NOMO-1 (cell line): ENCODE measurements around the gene JARID2.
A peak's percentile ranks its signal among the peaks of the same experiment; 100 is the strongest.
"Not testable (repeated sequence)": the region's sequence is repeated elsewhere in the genome, so short reads cannot be mapped to it uniquely, and the experiment has no call there.

ENCODE experiments used
- DNase-seq, 2 experiments: peaks; one replicate each; lab custom pipeline; 2025; ENCODE audit not compliant: unreplicated experiment in 2 of 2; lab: John Stamatoyannopoulos, UW

The JARID2 gene

DNA sequence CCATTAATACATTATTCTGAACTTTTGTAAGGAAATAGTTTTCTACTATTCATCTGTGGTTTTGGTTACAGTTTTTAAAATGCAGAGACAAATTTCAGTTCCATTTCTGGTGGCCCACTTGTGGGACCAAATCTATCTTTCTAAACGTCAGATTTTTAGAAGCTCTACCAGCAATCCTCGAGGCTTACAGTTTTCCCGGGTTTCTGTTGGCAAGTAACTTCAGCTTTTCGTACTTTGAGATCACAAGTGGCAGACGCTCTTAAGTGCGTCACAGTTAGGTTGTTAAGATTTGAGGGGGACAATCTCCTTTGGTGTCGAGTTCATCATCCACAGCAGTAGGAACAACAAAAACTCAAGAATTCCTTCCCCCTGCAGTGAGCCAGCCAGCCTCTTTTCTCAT, 60.0 kb downstream of the JARID2 start:
- DNase-seq: no peak

DNA sequence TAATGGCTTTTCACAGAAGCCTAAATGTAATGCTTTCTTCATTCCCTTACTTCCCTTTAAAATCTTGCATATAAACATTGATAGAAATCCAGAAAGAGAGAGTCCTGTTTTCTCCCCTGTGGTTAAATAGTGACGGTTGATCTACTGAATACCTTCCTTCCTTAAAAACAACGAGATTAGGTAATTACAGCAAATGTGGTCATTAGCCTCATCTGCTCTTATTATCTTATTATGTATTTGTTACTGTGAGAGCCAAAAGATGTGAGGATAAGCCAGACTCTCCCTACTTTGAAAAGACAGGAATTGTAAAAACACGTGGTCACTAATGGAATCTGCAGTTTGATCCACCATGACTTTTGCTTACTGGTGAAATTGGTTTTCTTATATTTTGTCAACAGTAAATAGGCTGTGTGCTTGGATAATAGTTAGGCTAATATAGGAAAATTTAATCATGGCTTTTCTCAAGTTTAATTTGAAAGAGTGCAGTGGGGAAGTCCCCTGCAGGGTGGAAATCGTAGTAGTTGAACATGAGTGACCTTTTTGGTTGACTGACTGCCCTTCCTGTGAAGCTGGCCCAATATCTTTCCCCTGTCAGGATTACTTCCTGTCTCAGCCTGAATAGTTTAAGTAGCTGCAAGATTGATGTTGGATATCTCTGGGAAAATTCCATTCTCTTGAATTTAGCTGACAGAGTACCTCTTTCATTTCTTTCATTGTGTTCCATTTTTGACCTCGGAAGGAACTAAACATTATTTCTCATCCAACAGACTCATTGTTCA, 62.8 kb downstream of the JARID2 start:
- DNase-seq: peak in 1 of 2 experiments; percentile 68

DNA sequence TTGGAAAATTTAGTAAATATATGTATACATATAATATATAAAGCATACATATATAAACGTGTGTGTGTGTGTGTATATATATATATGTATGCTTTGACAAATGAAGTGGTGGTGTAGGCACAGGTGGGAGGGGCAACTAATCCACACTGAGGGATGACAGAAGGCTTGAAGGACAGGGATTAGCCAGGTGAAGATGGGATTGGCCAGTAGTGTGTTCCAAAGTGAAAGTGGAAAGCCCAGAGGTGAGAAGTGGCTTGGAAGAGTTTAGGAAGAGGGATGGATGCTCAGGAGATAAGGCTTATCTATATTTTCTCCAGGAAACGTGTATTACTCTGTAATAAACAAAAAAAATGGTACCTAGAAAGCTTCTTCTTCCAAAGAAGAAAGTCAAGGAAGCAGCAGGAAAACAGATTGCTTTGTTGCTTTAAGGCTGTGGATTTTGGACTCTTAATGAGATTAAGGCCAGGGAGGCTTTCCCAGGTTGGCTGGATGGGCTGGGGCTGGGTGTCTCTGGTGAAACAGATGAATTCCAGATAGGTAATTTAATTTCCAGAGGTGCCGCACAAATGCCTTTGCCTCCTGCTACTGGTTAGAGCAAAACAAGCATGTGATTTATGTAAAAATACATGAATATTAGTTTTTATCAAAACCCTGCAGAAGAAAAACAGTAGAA, 63.9 kb downstream of the JARID2 start:
- DNase-seq: no peak

DNA sequence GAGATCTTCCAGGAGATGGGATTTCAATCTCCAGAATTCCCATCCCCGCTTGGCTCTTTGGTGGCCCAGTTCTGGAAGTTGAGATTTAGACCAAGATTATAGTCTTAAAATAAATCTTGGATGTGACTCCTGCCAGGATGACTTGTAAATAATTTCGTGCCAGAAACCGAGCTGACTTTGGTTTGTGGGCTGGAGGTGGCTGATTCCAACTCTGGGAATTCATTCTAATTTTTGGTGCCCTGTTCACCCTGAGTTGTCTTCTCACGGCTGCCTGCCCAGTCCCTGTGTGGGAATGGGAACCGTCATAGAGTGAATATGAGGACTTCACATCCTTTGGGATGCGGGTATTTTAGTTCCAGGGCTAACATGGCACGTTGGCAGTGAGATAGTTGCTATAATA, 64.8 kb downstream of the JARID2 start:
- no peak for DNase-seq

DNA sequence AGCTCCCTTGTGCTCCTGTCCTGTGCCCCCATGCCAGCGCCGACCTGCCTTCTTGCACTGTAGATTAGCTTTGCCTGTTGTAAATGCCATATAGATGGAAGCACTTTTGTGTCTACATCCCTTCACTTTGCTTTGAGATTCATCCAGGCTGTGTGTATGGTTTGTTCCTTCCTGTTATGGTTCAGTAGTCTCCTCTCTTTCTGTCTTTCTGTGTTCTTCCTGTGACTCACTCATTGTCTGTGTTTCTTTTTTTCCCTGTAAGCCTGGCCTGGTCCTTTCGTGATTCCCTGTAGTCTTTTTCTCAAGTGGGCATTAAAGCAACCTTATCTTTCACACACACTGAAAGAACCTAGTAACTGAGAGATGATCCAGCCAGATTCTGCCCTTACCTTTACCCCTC, 66.6 kb downstream of the JARID2 start:
- no peak for DNase-seq

DNA sequence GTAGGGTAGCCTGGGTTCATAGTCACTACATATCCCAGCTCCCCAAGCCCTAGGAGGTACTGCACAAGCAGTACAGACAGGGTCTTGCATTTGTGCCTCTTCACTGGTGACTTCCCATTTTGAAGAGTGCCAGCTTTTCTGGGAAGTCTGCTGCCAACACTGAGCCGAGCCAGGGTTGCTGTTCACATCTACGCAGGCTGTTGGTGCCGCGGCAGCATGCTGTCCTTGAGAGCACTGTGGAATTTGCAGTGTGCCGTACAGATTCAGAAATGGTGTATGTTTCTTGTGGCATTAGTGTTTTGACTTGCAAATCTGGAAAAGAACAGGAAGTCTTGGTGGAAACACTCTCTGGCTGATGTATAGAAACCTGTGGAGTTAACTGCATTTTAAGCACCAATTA, 67.5 kb downstream of the JARID2 start:
- no peak for DNase-seq

DNA sequence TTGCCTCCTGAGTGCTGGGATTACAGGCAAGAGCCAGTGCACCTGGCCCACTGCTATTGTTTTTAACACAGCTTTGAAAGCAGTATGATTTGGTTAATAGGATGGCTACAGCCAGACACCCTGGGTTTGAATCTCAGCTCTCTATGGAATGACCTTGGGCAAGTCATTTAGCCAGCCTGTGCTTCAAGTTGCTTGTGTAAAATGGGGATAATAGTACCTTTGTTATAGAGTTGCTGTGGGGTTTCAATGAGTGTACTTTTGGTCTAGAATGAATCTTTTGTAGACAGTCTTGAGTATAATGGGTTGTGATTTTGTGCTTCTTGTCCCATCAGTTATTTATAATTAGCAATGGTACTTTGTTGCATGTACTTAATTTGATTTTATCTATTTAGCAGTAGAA, 70.9 kb downstream of the JARID2 start:
- no peak for DNase-seq

DNA sequence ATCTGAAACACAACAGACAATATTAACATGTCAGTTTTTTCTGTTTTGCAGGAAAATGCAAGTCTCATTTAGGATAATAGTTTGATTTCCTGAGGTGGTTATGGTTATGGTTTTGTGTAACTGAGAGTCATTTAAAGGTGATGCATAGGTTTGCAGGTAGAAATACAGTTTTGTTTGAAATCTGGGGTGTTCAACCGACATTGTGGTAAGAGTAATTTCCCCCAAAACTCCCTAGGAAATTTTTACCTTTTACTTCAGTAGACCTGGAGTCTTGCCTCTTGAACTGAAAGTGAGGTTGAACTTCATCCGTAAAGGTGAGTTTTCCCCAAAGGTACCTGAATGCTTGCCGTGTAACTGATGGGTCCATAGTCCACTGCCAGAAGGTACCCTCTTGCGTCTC, 71.4 kb downstream of the JARID2 start:
- no peak for DNase-seq

DNA sequence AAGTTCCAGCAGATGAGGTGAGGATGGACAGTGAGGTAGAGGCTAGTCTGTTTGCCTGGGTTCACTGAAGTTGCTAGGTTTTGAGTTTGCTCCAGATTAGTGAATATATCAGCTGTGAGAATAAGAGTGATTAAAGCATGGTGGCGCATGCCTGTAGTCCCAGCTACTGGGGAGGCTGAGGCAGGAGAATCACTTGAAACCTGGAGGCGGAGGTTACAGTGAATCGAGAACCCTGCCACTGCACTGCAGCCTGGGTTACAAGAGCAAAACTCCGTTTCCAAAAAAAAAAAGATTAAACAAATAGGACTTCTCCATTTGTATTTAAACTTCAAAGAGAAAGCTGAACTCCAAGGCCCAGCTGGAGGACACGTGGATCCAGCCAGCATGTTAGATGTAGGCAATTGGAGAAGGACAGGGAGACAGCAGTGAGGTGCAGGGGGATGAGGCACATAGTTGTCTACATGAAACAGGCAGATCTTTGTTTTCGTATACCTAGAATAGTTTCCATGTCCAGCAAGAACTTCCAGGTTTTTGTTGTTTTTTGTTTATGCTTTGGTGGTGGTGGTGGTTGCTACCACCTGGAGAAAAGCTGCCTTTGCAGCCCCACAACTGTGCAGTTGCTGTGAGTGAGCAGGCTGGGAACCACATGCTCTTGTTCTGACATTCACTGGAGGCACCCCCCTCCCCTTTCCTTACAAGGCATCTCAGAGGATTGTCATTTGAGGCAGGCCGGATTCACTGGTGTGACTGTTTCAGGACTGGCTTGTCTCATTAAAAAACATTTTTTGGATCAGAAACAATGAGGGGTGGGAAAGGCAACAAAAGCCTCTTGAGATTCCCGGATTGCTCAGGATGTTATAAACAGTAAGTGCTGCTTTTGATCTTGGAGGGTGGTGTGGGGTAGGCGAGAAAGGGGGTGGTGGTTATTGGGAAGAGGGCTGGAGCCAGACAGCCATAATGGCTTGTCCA, 72.3 kb downstream of the JARID2 start:
- DNase-seq: no peak

DNA sequence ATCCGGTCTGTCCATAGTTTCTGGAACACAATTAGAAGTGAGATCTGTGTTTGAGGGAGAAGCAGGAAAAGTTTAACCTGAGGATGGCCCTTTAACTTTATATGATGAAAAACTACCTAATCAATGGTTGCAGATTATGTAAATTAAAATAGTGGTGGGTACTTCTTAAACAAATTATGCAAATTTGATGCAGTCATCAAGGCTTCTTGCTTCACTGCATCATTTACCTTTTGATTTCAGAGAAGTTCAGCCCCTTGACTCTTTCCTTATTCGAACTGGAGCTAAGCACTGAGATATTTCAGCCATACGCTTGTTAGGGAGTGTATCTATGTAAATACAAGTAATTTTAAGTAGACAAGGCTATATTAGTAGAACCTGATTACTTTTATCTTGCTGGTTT, 73.8 kb downstream of the JARID2 start:
- no peak for DNase-seq

DNA sequence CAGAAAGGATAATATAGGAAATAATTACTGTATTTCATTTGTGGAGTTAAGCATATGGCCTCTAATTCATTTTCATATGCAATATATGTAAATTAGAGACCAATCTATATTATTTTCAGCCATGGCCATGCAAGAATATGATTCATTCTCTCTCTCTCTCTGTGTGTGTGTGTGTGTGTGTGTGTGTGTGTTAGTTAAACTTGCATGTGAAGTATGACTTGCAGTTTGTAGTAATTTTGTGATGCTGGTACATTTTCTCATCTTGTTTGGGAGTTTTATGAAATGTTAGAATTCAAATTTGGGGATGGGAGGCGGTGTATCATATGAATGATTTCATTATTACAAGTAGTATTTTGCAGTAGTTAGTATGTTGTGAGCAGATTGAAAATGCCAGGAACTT, 74.8 kb downstream of the JARID2 start:
- DNase-seq: no peak

DNA sequence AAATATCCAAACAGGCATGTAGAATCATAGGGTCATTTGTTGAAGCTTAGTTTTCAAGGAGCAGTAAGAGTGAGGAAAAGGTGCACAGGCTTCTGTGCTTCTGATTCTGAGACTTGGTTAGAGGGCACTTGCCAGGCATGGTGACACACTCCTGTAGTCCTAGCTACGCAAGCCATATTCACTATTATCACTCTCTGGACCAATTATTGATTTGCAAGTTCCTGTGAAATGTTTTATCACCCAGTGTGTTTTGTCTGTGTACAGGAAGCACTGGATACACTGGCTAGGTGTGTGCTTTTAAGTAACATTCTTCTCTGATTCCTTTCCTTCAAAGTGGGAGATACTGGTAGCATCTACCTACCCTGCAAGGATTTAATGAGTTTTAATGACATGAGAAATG, 76.3 kb downstream of the JARID2 start:
- no peak for DNase-seq

DNA sequence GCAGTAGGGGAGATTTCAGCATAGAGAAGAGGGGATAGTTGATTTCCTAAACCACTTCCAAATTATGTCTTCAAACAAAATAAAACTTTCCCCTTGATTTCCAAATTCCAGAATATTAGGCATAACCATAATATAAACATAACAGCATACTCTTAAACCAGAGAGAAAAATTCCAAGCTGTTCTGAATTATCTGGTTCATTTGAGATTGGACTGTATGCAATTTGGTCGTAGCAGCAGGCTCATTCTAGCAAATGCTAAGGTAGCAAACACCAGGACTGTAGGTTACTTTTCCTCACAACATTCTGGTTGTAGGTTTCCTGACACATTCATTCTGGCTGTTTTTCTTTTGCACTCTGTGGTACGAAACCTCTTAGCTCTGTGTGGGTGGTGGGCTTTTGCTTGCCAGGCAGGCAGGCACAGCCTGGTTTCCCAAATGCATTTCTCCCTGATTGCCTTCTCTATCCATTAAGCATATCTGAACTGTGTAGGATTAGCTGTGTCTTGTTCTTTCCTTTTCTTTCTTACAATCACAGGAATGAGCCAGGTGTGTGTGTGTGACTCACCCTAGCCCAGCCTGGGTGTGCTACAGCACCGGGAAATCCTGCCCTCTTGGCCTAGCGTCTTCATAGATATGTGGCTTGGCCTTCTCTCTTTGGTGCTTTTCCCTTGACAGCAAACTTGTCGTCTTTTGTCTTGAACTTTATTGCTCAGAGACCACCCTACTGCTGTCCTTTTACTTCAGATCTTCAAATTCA, 77.1 kb downstream of the JARID2 start:
- DNase-seq: no peak

DNA sequence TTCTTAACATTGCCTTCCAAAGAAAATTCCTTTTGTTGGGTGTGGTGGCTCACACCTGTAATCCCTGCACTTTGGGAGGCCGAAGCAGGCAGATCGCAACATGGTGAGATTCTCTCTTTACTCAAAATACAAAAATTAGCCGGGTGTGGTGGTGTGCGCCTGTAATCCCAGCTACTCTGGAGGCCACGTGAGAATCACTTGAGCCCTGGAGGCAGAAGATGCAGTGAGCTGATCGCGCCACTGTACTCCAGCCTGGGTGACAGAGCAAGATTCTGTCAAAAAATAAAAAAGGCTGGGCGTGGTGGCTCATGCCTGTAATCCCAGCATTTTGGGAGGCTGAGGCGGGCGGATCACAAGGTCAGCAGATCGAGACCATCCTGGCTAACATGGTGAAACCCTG, 77.7 kb downstream of the JARID2 start:
- not testable (repeated sequence) for DNase-seq

DNA sequence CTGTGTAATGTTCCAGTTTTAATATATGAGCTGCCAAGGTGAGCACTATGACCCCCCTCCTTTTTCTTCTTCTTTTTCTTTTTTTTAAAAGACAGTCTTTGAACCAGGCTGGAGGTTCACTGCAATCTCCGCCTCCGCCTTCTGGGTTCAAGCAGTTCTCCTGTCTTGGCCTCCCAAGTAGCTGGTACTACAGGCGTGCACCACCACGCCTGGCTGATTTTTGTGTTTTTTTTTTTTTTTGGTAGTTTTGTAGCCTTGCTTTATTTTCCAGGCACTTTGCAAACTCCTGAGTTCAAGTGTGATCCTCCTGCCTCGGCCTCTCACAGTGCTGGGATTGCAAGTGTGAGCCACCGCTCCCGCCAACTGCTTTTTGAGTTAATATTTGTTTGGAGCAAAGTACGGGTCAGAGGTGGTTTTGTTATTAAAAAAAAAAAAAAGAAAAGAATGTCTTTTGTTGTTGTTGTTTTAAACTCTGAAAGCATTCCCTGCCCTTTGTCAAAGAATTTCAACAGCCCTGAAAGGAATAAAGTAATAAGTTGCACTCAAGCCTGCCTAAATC, 78.6 kb downstream of the JARID2 start:
- no peak for DNase-seq

DNA sequence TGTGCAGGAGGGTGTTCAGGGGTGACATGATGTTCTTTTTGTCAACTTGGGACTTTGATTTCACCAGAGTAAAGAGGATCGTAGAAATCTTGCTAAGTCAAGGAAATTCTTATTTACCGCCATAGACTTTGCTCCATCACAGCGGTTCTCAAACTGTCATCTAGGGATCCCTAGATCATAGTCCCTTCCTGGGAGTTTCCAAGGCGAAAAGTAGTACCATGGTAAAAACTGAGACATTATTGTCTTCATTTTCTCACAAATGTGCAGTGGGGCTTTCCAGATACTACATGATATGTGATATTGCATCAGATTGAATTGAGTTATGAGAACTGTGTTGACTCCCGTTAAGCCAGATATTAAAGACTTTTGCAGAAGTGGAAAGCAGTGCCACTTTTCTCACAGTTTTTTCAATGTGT, 79.7 kb downstream of the JARID2 start:
- no peak for DNase-seq

DNA sequence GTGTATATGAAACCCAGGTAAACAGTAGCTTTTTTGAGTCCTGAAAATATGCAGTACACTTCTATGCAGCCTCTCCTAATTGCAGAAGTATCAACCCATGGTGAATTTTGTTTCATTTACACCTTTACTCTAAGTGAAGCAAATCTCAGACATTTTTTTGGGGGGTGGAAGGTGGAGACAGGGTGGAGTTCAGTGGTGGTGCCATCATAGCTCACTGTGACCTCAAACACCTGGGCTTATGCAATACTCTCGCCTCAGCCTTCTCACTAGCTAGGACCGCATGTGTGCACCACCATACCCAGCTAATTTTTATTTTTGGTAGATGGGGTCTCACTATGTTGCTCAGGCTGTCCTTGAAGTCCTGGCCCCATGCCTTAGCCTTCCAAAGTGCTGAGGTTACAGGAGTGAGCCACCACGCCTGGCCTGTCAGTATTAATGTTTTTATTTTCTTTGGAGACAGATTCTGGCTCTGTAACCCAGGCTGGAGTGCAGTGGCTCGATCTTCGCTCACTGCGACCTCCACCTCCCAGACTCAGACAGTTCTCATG, 80.3 kb downstream of the JARID2 start:
- DNase-seq: no peak

DNA sequence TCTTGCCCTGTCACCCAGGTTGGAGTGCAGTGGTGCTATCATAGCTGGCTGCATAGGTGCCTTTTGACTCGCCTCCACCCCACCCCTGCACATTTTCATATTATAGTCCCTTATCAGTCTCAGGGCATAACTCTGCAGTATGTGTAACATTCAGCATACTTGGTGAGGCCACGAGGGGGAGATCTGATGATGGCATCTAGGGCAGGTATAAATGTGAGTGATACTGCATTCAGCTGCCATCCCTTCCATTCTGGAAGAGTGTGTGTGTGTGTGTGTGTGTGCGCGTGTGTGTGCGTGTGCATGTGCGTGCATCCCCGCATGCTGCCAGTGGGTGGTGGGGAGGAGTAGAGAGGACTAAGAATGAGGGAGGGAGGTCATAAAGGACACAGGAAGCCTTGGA, 81.4 kb downstream of the JARID2 start:
- DNase-seq: no peak

DNA sequence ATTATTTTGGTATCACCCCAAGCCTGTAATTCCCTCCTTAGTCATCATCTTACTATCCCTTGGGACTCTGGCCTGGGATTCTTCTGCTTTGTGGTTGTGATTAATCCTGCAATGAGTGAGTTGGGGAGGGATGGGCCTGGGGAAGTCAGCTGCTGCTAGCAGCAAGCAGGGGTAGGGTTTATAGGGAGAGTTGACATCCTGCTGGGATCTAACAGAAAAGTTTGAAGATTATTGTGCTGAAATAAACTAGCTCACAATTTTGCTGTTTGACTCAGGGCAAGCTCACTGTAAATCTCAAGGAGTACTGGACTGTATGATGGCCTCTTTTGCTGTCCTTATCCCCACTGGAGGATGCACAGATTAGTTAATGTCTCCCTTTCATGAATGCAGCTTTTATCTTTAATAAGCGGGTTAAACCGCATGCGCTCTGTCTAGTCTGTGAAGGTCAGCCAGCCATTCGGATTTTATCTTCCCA, 83.4 kb downstream of the JARID2 start:
- no peak for DNase-seq
